SK-N-SH treated with all-trans-retinoic acid at 6 μM for 48 hours (cell line): Measurements from ENCODE around the gene ZNF618.

Experiments
- ARNTL ChIP-seq: fragments of 450-650 bp; formaldehyde crosslinking; IDR thresholded peaks from 2 replicates; pipeline ENCODE4 v1.5.0; 2020; ENCODE audit warnings: low read depth, mild to moderate bottlenecking, moderate library complexity, borderline replicate concordance
- SNAI2 ChIP-seq: fragments of 250-450 bp; sonication (Bioruptor Pico); IDR thresholded peaks from 2 replicates; pipeline ENCODE4 v1.5.0; 2020; ENCODE audit warnings: mild to moderate bottlenecking, moderate library complexity
- ZNF565 ChIP-seq: fragments of 450-650 bp; formaldehyde crosslinking; conservative IDR thresholded peaks from 2 replicates; pipeline ENCODE4 v1.5.0; 2020; ENCODE audit warnings: low read depth, mild to moderate bottlenecking, moderate library complexity
- ZNF8 ChIP-seq: fragments of 450-650 bp; formaldehyde crosslinking; IDR thresholded peaks from 2 replicates; pipeline ENCODE4 v1.5.0; 2020; ENCODE audit warnings: mild to moderate bottlenecking, moderate library complexity

- TF ChIP-seq ARNTL (CRISPR knock-in tag) (no peak), ZNF8 (no peak), SNAI2 (CRISPR knock-in tag) (no peak), ZNF565 (CRISPR knock-in tag) (no peak)
Measured at GRCh38 chr9:113890704-113891103, 14.6 kb downstream of the ZNF618 start.
